ENCODE measurements around the gene REC8. TPM values are rescaled to one million over a fixed set of nuclear protein-coding genes. Genes with fewer than 3 reads are reported as not detected.

Gene REC8
- 20.7 and 24.2 TPM in 2 replicates for total RNA-seq

GRCh38 chr14:24171422-24172260 is at the start of gene REC8:
Gene REC8, plus strand, starts transcription at chr14:24172080. Its CDS starts 473 bp downstream, at chr14:24172553.

DNA sequence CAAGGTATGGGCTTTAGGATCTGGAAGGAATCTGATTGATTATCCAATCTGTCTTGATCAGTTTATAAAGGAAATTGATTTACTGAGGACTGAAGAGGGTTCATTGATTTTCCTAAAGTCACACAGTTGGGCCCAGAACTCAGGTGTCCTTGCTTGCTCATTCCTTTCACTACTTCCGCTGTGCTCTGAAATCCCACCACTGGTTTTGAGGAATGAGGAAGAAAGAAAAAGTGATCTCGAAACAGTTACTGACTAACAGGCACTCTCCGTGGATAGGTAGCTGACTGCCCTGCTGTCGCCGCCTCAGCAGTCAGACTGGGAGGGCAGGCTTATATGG is 41.5 kb upstream of the REC8 start, which contains the start of gene FITM1:
Gene FITM1, plus strand, starts transcription at position 280 of the 337 bp plus-strand sequence. CDS start 905 bp downstream, outside the sequence.

DNA sequence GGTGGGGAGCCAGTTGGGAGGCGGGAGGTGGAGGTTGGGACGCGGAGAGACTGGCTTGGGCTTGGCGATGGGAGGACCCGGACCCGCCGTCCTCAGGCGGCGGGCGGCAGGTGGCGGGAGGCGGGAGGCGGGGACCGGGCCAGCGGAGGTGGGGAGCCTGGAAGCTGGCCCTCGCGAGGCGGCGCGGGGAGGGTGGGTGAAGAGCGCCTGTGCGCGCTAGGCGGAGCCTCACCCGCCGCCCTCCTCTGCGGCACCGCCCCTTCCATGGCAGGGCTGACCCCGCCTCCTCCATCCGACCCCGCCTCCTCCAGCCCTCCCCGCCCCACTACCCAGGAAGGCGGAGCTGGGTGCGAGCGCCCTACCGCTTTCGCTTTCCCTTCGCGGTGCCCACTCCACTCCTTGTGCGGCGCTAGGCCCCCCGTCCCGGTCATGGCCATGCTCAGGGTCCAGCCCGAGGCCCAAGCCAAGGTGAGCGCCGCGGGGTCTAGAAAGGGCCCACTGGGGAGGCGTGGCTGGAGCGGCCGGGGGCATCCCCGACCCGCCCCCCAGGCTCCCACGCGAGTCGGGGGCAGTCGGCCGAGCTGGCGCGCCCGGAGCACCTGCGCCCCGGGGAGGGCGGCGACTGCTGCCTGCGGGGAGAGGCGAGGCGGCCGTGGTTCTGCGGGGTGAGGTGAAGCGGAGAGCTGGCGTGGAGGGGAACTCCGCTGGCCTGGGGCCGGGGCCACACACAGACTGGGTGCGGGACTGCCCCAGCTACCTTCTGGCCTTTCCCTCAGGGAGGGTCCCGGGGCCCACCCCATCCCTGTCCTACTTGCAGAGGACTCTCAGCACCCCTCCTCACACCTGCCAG is 35.8 kb upstream of the REC8 start, which contains the start of gene PSME1:
Gene PSME1, plus strand, starts transcription at position 361 of the 850 bp plus-strand sequence. Its CDS starts 69 bp downstream, at position 430.

DNA sequence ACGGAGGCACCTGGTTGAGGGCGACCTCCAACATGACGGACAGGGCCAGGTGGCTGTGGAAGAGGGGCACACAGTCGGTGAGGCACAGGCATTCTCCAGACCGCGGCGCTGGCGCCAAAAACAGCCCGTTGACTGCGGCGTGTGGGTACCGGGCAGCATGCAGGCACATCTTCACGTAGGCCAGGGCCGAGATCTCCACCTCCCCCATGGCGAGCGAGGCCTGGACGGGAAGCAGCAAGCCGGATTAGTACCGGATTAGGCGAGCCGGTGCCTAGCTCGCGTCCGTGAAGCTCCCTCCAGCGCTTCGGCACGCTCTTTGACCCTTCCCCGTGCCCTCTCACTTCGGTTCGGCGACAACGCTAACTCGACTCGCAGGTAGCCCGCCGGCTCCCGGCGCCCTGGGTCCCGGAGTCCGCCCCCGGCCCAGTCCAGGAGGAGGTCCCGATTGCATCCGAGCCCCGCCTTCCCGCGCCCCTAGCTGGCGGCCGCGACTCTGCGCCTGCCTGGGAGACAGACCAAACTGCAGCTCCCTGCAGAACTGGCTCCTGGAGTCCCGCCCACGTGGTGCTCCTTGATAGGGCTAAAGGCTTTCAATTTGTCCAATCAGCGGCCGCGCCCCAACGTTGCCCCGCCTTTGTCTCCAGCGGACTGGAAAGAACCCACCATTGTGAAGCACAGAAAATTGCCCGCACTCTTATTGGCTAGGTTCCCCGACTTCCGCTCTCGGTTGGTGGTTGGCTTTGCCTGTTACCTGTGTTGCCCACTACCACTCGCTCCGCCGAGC is 30.6 kb upstream of the REC8 start, which contains the start of gene EMC9:
Gene EMC9, minus strand, starts transcription at position 495 of the 784 bp plus-strand sequence. Its CDS starts 287 bp downstream, at position 208.

GRCh38 chr14:24146453-24146977 is 25.4 kb upstream of the REC8 start, which contains the start of gene PSME2:
Gene PSME2, minus strand, starts transcription at chr14:24146610. Its CDS starts 29 bp downstream, at chr14:24146581.

DNA sequence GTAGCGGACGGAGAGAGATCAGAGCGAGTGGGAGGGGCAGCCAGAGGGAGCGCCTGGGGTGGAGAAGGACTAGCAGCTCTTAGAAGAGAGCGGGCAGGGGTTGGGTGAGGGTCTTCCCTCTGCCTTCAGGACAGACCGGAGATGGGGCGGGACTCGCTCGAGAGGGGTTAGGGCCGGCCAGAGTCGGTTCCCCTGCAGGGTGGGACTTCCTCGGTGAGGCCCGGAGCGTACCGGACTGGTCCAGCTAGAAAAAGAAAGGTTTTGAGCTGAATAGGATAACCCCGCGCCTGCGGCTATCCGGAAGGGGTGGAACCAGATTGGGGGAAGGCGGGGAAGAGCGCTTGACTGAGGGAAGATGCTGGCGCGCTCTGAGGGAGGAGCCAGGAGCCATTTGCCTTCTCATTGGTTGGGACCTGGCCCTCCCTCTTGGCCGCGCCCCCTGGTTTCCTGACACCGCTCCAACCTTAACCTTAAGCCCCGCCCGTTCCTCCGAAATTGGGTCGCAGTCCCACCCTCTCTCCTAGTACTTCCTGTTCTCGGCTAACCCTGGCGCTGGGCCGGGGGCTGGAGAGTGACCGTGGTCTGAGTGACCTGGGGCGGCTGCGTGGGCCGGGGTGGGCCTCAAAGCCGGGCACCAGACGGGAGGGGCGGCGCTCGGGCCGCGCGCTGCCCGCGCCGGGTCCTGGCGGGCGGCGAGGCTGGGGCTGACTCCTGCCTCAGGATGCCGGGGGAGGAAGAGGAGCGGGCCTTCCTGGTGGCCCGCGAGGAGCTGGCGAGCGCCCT is 24.7 kb upstream of the REC8 start, which contains the start of gene RNF31:
Gene RNF31, plus strand, starts transcription at position 521 of the 783 bp plus-strand sequence. Its CDS starts 201 bp downstream, at position 722.

GRCh38 chr14:24160850-24161804 is 10.8 kb upstream of the REC8 start, which contains the start of gene IRF9:
Gene IRF9, plus strand, starts transcription at chr14:24161265. Its CDS starts 880 bp downstream, at chr14:24162145.

GRCh38 chr14:24188251-24189058 is 16.6 kb downstream of the REC8 start, which contains the start of gene IPO4:
Gene IPO4, minus strand, starts transcription at chr14:24188816. Its CDS starts 29 bp downstream, at chr14:24188787.

GRCh38 chr14:24195186-24196070 is 23.5 kb downstream of the REC8 start, which contains the start of gene TM9SF1:
Gene TM9SF1, minus strand, starts transcription at chr14:24195441. Its CDS starts 422 bp downstream, at chr14:24195019.

GRCh38 chr14:24212924-24213865 is 41.3 kb downstream of the REC8 start, which contains the start of gene CHMP4A:
Gene CHMP4A, minus strand, starts transcription at chr14:24213488. Its CDS starts 49 bp downstream, at chr14:24213439.

GRCh38 chr14:24215495-24216344 is 43.8 kb downstream of the REC8 start, which contains the start of gene MDP1:
Gene MDP1, minus strand, starts transcription at chr14:24216066. Its CDS starts 111 bp downstream, at chr14:24215955.

